Measurements from ENCODE around the gene JSRP1.

The JSRP1 gene

GRCh38 chr19:2259336-2259735 lies 3.1 kb upstream of the JSRP1 start:
- Histone ChIP-seq H3K27ac (no peak overlapping the region), H3K36me3 (replicated peaks) (no peaks in the 10 kb centered on the region), H3K4me3 (ENCODE audit: low read depth, low read length) (no peak overlapping the region), H3K27me3 (replicated peaks) (no peaks in the 10 kb centered on the region)
- no peak for DNase-seq
- no peak for TF ChIP-seq CTCF (IDR thresholded peaks at IDR 0.05; ENCODE audit: low read depth, low read length, missing control alignments)
- in situ Hi-C loops (cut with HindIII; ENCODE audit: low pct_ligation_motif_present, low sequenced_read_pairs), result no loop called here

DNA sequence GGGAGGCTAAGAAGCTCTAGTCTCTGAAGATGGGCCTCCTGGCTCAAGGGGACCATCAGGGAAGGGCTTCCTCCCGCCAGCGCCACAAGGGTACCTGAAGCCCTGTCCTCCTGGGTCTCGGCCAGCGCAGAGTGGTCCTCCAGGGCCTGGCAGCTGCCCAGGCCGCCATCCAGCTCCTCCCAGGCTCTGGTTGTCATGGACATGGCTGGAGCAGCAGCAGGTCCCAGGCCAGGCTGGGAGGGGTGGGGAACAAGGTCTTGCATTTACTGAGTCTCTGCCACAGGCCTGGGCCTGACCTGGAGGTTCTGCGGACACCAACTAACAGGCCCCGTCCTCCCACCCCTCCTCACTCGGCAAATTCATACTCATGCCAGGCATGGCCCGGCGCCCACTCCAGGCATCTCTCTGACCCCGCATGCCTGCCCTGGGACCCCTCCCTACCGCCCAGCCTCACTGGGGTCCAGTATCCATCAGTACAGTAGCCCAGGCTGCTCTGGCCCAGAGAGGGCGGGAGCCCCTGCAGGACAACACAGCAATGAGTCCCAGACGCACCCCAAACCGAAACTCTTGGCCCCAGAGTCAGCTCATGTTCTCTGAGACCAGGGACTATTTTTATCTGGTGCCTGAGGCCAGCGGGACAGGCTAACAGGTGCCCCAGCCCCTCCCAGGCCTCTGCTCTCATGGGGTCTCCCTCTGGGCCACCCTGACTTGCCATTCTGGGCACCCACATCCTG lies 938 bp downstream of the JSRP1 start:
- no peaks in the 10 kb centered on the region for H3K36me3 ChIP-seq (replicated peaks)
- H3K27ac ChIP-seq, result no peak overlapping the region
- no peak overlapping the region for H3K4me3 ChIP-seq (ENCODE audit: low read depth, low read length)
- no peak for TF ChIP-seq CTCF (IDR thresholded peaks at IDR 0.05; ENCODE audit: low read depth, low read length, missing control alignments)
- no peak for DNase-seq
- peaks cover 36% of the 10 kb centered on the region for H3K27me3 ChIP-seq (replicated peaks)
- in situ Hi-C loops (cut with HindIII; ENCODE audit: low pct_ligation_motif_present, low sequenced_read_pairs), result no loop called here

GRCh38 chr19:2254064-2254872 lies 1.9 kb downstream of the JSRP1 start:
- Histone ChIP-seq H3K27ac (no peak overlapping the region), H3K4me3 (ENCODE audit: low read depth, low read length) (no peak overlapping the region), H3K27me3 (replicated peaks) (peaks cover 39% of the 10 kb centered on the region), H3K36me3 (replicated peaks) (no peaks in the 10 kb centered on the region)
- in situ Hi-C loops (cut with HindIII; ENCODE audit: low pct_ligation_motif_present, low sequenced_read_pairs), result no loop called here
- no peak for DNase-seq
- TF ChIP-seq CTCF (IDR thresholded peaks at IDR 0.05; ENCODE audit: low read depth, low read length, missing control alignments), result peak; percentile 77

GRCh38 chr19:2253106-2254063 lies 2.8 kb downstream of the JSRP1 start:
- H3K4me3 ChIP-seq (ENCODE audit: low read depth, low read length), result no peak overlapping the region
- peaks cover 4% of the 10 kb centered on the region for H3K36me3 ChIP-seq (replicated peaks)
- no peak for DNase-seq
- H3K27ac ChIP-seq, result no peak overlapping the region
- in situ Hi-C loops (cut with HindIII; ENCODE audit: low pct_ligation_motif_present, low sequenced_read_pairs), result no loop called here
- peak; percentile 48 for TF ChIP-seq CTCF (IDR thresholded peaks at IDR 0.05; ENCODE audit: low read depth, low read length, missing control alignments)
- H3K27me3 ChIP-seq (replicated peaks), result peaks cover 39% of the 10 kb centered on the region

- TF ChIP-seq CTCF (IDR thresholded peaks at IDR 0.05; ENCODE audit: low read depth, low read length, missing control alignments), result no peak
- in situ Hi-C loops (cut with HindIII; ENCODE audit: low pct_ligation_motif_present, low sequenced_read_pairs), result no loop called here
- no peak for DNase-seq
- no peak overlapping the region for H3K27ac ChIP-seq
- H3K36me3 ChIP-seq (replicated peaks), result peaks cover 4% of the 10 kb centered on the region
- no peak overlapping the region for H3K4me3 ChIP-seq (ENCODE audit: low read depth, low read length)
- peaks cover 39% of the 10 kb centered on the region for H3K27me3 ChIP-seq (replicated peaks)
These were observed 3.5 kb downstream of the JSRP1 start for GRCh38 chr19:2252797-2253105.
